GOT3 (cell line): ENCODE results near the gene DHX57.
"Not testable (repeated sequence)": the region's sequence is repeated elsewhere in the genome, so short reads cannot be mapped to it uniquely, and the experiment has no call there.

Experiments
- DNase-seq: peaks from one replicate; lab custom pipeline; 2025; ENCODE audit warnings: mixed read lengths; lab: John Stamatoyannopoulos, UW

The DHX57 gene

DNA sequence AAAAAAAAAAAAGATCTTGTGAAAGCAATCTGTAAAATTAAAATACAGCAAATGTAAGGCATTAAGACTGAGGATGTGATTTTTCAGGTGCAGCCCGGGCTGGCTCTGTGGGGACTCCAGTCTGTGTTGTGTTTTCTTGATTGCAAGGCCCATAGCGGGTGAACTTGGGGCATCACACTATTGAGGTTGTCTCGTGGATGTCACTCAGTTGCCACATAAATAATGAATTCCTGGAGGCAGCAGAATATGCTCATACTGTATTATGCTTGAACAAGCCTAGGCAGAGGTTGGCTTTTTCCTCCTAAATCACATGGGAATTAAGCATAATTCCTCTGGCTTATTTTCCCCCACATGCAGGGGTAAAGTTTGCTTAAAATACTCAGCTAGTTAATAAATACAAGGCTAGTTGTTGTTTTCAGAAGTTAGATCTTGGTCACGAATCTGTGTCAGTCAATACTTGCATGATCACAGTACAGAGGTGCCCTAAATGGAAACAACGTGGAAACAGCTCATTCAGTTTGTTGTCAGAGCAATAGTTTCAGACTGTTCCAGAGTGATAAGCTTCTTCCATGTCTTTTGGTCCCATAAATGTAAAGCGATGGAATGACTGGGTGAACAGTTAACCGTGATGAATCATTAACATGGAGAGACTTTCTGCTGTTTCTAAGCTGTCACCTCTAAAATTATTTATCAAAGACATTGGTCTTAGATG, 81.3 kb downstream of the DHX57 start:
- DNase-seq, result no peak

DNA sequence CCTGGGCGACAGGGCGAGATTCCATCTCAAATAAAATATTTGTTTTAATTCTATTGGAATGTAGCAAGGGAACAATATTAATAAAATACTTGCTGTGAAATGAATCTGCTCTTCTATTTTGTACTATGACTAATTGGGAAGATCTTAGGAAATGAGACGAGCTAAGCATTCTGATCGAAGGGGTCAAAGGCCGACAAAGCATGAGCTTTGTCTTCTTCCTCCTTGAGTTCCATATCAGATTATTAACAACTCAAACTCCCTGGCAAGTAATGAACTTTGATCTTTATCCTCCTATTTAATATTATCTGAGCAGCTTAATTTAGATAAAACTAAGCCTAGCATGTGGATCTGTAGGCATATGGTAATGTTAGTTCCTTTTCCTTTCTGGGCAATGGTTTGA, 82.2 kb downstream of the DHX57 start:
- DNase-seq, result no peak

DNA sequence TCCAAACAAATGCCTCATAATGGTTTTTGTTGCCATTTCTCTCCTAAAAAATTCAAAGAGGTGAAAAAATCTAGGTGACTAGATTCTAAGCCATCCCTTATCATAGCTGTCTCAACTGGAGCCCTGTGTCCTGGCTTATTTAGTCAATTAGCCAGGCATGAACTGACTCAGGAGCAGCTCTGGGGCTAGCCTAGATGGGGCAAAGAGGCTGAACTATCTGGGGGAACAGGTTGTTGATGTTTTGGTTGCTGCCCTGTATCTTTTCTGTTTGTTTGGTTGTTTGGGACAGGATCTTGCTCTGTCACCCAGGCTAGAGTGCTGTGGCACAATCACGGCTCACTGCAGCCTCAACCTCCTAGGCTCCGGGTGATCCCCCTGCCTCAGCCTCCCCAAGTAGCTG, 83.0 kb downstream of the DHX57 start:
- no peak for DNase-seq

DNA sequence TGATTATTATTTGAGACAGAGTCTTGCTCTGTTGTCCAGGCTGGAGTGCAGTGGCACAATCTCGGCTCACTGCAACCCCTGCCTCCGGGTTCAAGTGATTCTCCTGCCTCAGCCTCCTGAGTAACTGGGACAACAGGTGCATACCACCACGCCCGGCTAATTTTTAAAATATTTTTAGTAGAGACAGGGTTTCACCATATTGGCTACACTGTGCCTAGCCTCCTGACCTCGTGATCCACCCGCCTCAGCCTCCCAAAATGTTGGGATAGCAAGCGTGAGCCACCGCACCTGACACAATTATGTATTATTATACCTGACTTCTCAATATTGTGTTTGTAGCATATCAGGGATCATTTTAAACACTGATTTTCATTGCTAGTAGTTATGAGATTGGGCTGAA, 83.4 kb downstream of the DHX57 start:
- DNase-seq, result not testable (repeated sequence)

DNA sequence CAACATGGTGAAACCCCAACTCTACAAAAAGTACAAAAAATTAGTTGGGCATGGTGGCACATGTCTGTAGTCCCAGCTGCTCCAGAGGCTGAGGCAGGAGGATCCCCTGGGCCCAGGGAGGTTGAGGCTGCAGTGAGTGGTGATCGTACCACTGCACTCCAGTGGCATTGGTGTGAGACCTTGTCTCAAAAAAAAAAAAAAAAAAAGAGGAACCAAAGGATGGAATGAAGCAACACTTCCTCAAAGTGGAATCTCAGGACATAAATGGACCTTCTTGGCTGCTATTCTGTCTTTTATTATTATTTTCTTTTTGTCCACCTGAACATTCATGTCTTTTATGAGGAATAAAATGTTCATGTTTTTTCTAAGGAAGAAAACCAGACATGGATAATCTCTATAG, 84.0 kb downstream of the DHX57 start:
- DNase-seq, result no peak

DNA sequence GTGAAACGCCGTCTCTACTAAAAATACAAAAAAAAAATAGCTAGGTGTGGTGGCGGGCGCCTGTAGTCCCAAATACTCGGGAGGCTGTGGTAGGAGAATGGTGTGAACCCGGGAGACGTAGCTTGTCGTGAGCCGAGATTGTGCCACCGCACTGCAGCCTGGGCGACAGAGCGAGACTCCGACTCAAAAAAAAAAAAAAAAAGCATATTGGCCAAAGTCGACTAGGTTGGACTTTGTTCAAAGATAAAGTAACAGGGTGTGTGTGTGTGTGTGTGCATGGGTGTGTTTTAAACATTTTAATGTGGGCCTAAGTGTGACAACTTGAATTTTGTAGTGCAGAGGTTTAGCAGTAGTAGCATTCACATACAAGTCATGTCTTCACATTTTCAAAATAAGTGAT, 86.0 kb downstream of the DHX57 start:
- no peak for DNase-seq

DNA sequence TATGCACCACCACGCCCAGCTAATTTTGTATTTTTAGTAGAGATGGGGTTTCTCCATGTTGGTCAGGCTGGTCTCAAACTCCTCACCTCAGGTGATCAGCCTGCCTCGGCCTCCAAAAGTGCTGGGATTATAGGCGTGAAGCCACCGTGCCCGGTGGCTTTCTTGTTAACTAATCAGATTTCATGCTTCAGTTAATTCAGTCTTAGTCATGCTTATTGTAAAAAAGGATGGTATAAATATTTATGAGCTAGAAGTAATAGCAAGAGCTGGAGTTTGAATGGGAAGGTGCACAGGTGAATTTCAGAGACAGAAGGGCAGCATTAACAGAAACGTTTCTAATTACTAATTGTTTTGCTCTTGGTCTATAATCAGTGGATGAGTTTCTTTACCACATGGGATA, 87.4 kb downstream of the DHX57 start:
- DNase-seq, result no peak

DNA sequence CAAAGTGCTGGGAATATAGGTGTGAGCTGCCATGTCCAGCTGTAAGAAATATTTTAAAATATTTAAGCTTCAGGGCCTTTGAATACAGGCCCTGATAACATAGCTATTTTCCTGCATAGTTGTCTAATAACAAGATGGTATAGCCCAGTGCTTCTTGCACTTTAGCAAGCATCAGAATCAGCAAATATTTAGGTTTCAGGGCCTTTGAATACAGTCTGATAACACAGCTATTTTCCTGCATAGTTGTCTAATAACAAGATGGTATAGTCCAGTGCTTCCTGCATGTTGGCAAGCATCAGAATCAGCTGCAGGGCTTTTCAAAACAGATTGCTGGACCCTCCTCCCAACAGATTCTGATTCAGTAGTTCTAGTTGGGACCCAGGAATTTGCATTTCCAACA, 92.1 kb downstream of the DHX57 start:
- DNase-seq, result no peak

DNA sequence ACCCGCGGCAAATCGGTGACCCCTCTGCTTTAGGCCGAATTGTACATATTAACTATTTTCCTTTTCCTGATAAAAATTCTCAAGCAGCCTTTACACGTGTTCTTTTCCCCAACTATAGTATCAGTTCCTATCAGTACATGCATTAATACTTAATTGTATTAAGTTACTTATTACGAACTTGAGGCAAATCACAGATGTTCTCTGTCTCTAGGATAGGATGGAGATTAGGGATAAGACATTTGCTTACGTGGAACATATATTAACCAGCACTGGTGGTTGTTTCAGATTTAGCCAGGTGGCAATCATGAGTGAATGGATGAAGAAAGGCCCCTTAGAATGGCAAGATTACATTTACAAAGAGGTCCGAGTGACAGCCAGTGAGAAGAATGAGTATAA, 97.0 kb downstream of the DHX57 start:
- DNase-seq, result no peak

DNA sequence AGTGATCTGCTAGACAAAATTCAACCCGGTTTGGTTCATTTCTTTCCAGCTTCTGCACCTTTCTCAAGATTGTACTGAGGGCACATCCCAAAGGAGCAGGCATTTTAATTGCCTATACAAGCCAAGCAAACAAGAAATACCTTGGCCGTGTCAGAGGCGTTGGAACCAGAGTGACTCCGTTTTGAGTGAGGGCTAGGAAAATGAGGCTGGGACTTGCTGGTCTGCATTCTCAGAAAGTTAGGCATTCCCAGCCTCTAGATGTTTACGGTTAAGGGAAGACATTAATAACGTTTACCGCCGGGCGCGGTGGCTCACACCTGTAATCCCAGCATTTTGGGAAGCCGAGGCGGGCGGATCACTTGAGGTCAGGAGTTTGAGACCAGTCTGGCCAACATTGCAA, 99.2 kb downstream of the DHX57 start:
- DNase-seq, result no peak

DNA sequence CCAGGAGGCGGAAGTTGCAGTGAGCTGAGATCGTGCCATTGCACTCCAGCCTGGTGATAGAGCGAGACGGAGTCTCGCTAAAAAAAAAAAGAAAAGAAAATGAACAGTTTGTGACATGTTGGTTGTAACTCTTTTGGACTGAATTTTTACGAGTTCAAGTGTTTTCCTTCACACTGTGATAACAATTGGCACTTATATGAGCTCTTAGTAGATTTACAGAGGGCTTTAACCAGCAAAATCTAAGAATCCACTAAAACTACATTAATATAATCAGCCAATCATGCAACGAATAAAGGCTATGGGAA, 99.9 kb downstream of the DHX57 start:
- DNase-seq, result no peak

DNA sequence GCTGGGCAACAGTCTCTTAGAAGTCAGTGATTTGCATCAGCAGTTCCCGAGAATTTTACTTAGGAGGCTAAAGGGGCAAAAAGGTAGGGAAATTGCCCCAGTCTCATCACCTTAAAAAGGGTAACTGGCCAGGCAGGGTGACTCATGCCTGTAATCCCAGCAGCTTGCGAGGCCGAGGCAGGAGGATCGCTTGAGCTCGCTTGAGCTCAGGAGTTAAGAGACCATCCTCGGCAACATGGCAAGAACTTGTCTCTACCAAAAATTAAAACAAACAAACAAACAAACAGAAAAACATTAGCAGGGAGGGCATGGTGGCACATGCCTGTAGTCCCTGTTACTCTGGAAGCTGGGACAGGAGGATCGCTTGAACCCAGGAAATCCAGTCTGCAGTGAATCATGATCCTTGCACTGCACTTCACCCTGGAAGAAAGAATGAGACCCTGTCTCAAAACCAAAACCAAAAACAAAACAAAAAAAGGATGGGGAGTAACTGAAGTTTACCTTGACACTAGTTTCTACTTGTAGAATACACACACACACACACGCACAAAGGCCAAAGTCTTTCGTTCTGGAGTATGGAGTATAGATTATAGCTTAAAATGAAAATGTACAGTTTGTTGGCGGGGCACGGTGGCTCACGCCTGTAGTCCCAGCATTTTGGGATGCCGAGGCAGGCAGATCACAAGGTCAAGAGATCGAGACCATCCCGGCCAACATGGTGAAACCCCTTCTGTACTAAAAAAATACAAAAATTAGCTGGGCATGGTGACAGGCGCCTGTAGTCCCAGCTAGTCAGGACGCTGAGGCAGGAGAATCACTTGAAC, 100.4 kb downstream of the DHX57 start:
- DNase-seq, result no peak

DNA sequence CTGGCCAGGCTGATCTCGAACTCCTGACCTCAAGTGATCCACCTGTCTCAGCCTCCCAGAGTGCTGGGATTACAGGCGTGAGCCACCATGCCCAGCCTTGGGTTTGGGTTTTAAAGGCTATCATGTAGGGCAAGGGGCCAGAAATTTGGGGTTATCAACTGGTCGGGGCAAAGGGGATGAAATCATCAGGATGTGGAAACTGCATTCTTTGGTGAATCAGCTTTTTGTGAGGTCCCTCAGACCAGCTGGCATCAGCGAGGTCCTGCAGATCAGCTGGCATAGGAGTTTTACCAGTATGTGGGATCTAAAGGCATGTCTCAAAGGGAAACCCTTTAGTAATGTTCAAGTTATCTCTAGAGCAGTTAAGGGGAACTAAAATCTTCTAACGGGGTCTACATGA, 104.1 kb downstream of the DHX57 start:
- no peak for DNase-seq

DNA sequence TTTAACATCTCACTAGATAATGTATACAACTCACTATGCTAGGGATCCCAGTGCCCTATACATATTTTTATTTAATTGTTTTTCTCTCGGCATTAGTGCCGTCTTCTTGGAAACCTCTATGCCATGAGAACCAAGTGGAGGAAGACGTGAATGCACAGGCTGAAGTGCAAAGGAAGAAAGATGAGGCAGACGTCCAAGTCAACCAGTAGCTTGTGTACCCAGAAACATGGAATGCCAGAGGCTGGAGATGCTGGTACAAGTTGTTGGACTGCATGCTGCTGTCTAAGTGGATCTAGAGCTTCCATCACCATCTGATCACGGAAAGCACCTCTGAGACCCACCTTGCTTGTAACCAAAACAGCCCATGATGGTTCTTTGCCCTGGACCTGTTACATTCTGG, 110.2 kb downstream of the DHX57 start:
- no peak for DNase-seq

DNA sequence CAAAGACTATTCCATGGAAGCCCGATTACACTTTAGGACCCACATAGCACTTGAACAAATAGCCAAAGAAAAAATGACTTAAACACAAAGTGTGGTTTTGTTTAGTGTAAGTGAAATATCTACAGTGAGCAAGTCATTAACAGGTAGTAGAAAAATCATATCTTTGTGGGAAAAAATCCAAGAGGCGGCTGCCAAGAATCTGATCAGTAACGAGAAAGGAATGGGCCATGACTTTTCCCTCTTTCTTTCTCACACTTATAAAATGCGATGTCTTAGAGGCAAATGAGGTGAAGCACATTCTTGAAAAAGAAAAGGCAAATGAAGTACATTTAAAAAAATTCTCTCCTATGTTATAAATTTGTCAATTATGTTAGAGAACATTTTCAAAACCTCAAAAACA, 110.6 kb downstream of the DHX57 start:
- no peak for DNase-seq

DNA sequence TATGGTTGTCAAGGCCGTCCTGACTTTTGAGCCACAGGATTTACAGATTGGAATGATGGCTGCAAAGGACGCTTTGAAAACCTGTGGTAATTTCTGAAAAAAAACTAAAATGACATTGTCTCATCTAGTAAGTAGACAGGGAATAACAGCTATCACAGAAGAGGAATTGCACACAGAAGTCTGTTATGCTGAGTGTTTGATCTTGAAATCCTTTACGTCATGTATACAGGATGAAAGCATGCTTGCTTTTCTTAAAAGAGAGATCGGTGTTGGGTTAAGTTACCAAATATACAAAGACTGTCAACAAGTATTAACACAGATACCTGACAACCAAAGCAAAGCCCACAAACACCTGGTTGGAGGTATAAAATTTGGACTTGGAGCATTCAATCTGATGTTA, 112.0 kb downstream of the DHX57 start:
- no peak for DNase-seq

DNA sequence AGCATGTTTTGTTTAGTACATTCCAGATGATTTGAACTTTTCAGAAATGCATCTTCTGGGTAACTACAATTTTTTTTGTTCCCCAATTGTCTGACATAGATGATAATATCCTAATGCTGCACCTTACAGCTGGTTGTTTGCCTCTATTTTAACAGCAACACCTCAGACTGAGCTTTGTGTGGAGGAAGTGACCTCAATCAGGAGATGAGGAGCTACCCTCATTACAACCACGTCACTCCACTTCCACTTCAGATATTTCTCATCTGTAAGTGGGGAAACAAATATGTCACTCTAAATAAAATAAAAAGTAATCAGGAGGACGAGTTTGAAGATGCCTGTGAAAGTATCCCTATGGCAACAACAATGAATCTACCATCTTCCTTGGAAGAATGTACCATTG, 112.5 kb downstream of the DHX57 start:
- no peak for DNase-seq

DNA sequence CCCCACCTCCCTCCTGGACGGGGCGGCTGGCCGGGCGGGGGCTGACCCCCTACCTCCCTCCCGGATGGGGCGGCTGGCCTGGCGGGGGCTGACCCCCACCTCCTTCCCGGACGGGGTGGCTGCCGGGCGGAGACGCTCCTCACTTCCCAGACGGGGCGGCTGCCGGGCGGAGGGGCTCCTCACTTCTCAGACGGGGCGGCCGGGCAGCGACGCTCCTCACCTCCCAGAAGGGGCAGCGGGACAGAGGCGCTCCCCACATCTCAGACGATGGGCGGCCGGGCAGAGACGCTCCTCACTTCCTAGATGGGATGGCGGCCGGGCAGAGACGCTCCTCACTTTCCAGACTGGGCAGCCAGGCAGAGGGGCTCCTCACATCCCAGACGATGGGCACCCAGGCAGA, 119.8 kb downstream of the DHX57 start:
- not testable (repeated sequence) for DNase-seq

DNA sequence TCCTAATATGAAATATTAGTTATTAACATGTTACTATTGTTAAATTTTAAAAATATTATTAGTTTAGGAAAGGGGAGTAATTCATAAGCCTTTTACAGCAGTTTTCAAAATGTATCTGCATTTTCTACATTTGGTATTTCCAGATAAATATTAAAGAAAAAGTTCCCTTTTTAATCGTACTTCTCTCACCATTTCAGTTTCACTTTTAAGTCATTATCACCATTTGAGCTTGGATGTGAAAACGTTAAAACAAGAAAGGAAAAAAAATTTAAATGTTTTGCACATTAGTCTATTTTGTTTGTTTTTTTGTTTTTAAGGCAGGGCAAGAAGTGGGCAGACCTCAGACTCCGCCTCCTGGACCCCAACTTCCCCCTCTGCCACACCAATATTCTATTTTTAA, 121.2 kb downstream of the DHX57 start:
- no peak for DNase-seq

DNA sequence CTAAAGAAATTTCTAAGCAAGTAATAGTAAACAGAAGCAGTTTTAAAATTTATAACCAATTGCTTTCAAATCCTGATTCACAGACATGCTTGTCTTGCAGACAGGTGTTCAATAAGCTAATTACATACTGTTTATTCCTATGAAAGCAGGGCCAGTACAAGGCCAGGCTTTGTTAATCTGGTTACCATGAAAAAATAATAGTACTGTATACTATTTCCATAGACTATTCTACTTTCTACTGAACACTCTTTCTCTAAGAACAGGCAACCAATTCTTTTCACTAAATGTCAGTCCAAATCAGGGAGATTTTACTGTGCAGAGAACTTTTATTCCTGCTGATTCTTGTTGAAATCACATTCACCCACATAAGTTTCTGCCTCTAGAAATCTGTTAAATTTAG, 121.7 kb downstream of the DHX57 start:
- DNase-seq, result no peak

DNA sequence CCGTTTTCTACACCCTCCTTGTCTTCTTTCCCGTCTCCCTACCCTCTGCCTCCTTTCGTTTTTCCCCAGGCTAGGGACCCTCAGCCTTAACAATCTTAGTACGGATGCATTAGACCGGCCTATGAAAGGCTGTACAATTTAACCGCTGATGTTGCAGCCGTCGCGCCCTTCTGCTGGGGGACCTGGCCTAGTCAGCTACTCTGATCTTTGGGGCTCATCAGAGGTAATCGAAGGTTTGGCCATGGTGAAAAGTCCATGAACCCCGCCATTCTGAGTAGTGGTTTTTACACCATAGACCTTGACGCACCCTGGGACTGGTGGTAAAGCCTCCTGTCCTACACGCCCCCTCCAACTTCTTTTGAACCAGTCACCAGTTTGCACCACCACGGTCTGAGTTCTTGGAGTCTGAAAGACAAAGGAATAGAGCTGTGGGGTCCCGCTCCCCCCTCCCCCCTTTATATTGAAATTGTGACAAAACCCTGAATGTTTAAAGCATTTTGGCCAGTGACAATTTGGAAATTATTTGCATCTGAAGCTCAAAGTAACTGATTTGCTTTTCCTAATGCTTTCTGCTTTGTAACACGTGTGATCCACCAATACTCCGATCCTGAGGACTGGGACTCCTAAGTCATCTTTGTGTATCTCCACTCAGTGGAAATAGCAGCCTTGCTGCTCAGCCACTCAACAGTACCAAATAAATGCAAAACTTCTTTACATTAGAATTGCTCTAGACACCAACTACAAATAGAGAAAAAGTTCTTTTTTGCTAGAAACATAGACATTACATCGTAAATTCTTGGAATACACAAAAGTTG, 123.9 kb downstream of the DHX57 start:
- no peak for DNase-seq

DNA sequence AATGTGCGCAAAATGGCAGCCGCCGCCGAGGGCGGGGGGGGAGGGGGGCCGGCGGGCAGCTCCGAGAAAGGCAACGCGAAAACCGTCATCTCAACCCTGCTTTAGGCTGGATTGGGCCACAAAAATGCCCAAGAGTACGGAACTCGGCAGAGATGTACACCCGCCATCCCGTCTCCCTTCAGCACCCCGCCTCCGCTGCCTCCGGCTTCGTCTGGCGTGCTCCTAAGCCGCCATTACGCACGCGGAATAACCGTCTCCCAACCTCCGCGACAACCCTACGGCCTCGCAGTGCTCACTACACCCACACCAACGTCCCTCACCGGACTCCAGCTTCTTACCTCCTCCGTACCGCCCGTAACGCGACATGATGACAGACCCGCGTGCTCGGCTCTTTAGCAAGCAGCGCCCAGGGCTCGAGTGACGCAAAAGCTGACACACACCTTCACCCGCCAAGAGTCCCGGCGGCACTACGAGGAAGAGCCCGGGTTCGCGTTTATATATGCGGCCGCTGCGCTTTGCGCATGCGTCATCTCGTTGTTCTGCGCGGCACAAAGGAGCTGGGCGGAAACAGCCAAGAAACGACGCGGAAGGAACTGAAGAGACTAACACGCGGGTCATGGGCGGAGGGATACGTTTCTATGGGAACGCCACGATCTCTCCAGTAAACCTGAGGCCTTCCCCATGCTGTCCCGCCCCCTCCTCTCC, 124.7 kb downstream of the DHX57 start, which contains the start of gene SRSF7:
Gene SRSF7, minus strand, starts transcription at position 471 of the 705 bp plus-strand sequence. Its CDS starts 105 bp downstream, at position 366.
- peak; percentile 95 for DNase-seq
